DOHH2 (cell line): ENCODE results near the gene DCLRE1C.
"Not testable (repeated sequence)": the region's sequence is repeated elsewhere in the genome, so short reads cannot be mapped to it uniquely, and the experiment has no call there.

Experiments used
- H3F3A ChIP-seq: fragments of 200-600 bp; sonication (generic), shearing (Covaris generic); 2 replicates; pipeline ENCODE4 v1.6.0; 2016; ENCODE audit warnings: antibody characterized with exemption, mild to moderate bottlenecking; ENCODE audit not compliant: control insufficient read depth, insufficient read depth
- H3K27ac ChIP-seq: fragments of 200-600 bp; sonication (generic); 2 replicates; pipeline ENCODE4 v1.5.1; 2014; ENCODE audit warnings: low read depth, mild to moderate bottlenecking, low read length, moderate library complexity
- H3K27me3 ChIP-seq: fragments of 200-600 bp; sonication (generic); 2 replicates; pipeline ENCODE4 v1.6.1; 2014; ENCODE audit warnings: mild to moderate bottlenecking, low read length, mixed read lengths; ENCODE audit not compliant: control insufficient read depth
- H3K36me3 ChIP-seq: fragments of 200-600 bp; sonication (generic); 2 replicates; pipeline ENCODE4 v1.6.1; 2014; ENCODE audit warnings: mild to moderate bottlenecking, low read length, moderate library complexity, mixed read lengths; ENCODE audit not compliant: control insufficient read depth
- H3K4me1 ChIP-seq: fragments of 200-600 bp; sonication (generic); 2 replicates; pipeline ENCODE4 v1.6.1; 2014; ENCODE audit warnings: mild to moderate bottlenecking, low read length, mixed read lengths; ENCODE audit not compliant: control insufficient read depth
- H3K4me2 ChIP-seq: fragments of 200-600 bp; sonication (generic); 2 replicates; pipeline ENCODE4 v1.6.0; 2014; ENCODE audit warnings: mild to moderate bottlenecking, low read length, moderate library complexity
- H3K4me3 ChIP-seq: fragments of 200-600 bp; sonication (generic); 2 replicates; pipeline ENCODE4 v1.5.1; 2014; ENCODE audit warnings: mild to moderate bottlenecking, low read length, mixed read lengths
- H3K79me2 ChIP-seq: fragments of 200-600 bp; sonication (generic); 2 replicates; pipeline ENCODE4 v1.6.1; 2014; ENCODE audit warnings: mild to moderate bottlenecking, low read length, mixed read lengths; ENCODE audit not compliant: control insufficient read depth
- H3K9me2 ChIP-seq: fragments of 200-600 bp; sonication (generic); replicated peaks from 2 replicates; pipeline ENCODE4 v1.6.1; 2014; ENCODE audit warnings: mild to moderate bottlenecking, low read length, mixed read lengths; ENCODE audit not compliant: control insufficient read depth
- H3K9me3 ChIP-seq: fragments of 200-600 bp; sonication (generic); 2 replicates; pipeline ENCODE4 v1.6.1; 2014; ENCODE audit warnings: antibody characterized with exemption, low read length, mixed read lengths; ENCODE audit not compliant: control insufficient read depth, insufficient read depth
- H4K20me1 ChIP-seq: fragments of 200-600 bp; sonication (generic); 2 replicates; pipeline ENCODE4 v1.6.0; 2014; ENCODE audit warnings: low read depth, mild to moderate bottlenecking, antibody characterized with exemption, low read length, moderate library complexity; ENCODE audit not compliant: control insufficient read depth, insufficient read depth
- EZH2phosphoT487 ChIP-seq: fragments of 200-600 bp; sonication (generic); IDR thresholded peaks from 2 replicates; pipeline ENCODE4 v1.6.1; 2017; ENCODE audit warnings: borderline replicate concordance, mild to moderate bottlenecking, antibody characterized with exemption, low read length, moderate library complexity, mixed read lengths
- TF ChIP-seq, protein P1 (sequence below): fragments of 200-600 bp; sonication (generic); IDR thresholded peaks from one replicate; pipeline ENCODE4 v1.5.1; 2014; ENCODE audit warnings: antibody characterized with exemption, mild to moderate bottlenecking, low read depth, low read length; ENCODE audit not compliant: poor library complexity, severe bottlenecking

The DCLRE1C gene

GRCh38 chr10:14945108-14945507 lies 8.8 kb downstream of the DCLRE1C start:
- Histone ChIP-seq H4K20me1 (peaks cover 16% of the 10 kb centered on the region; the same call in 1 of the 2 replicates), H3K4me1 (no peaks in the 10 kb centered on the region; the same call in 1 of the 2 replicates), H3K36me3 (peaks cover 84% of the 10 kb centered on the region), H3K27ac (no peak overlapping the region), H3K9me2 (no peaks in the 10 kb centered on the region), H3F3A (no peaks in the 10 kb centered on the region), H3K9me3 (no peaks in the 10 kb centered on the region), H3K4me3 (no peak overlapping the region), H3K79me2 (peaks cover 74% of the 10 kb centered on the region), H3K4me2 (no peak overlapping the region), H3K27me3 (no peaks in the 10 kb centered on the region)
- TF ChIP-seq, protein P1, sequence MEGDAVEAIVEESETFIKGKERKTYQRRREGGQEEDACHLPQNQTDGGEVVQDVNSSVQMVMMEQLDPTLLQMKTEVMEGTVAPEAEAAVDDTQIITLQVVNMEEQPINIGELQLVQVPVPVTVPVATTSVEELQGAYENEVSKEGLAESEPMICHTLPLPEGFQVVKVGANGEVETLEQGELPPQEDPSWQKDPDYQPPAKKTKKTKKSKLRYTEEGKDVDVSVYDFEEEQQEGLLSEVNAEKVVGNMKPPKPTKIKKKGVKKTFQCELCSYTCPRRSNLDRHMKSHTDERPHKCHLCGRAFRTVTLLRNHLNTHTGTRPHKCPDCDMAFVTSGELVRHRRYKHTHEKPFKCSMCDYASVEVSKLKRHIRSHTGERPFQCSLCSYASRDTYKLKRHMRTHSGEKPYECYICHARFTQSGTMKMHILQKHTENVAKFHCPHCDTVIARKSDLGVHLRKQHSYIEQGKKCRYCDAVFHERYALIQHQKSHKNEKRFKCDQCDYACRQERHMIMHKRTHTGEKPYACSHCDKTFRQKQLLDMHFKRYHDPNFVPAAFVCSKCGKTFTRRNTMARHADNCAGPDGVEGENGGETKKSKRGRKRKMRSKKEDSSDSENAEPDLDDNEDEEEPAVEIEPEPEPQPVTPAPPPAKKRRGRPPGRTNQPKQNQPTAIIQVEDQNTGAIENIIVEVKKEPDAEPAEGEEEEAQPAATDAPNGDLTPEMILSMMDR, result no peak
- TF ChIP-seq EZH2phosphoT487, result no peak

- not testable (repeated sequence) for H3K4me1 ChIP-seq, H3K4me3 ChIP-seq, H3K9me2 ChIP-seq, H3K27me3 ChIP-seq, H3K4me2 ChIP-seq, H3K27ac ChIP-seq, H3F3A ChIP-seq, H3K9me3 ChIP-seq, H4K20me1 ChIP-seq
- Histone ChIP-seq H3K36me3 (peaks cover 78% of the 10 kb centered on the region), H3K79me2 (peaks cover 66% of the 10 kb centered on the region)
Measured at GRCh38 chr10:14942950-14943338, 11.0 kb downstream of the DCLRE1C start.

GRCh38 chr10:14942147-14942949 lies 11.5 kb downstream of the DCLRE1C start:
- not testable (repeated sequence) for H3K9me3 ChIP-seq, H4K20me1 ChIP-seq, H3K4me1 ChIP-seq, H3K27me3 ChIP-seq, H3K27ac ChIP-seq, H3K4me3 ChIP-seq, H3K9me2 ChIP-seq, H3F3A ChIP-seq, H3K4me2 ChIP-seq
- Histone ChIP-seq H3K36me3 (peaks cover 74% of the 10 kb centered on the region), H3K79me2 (peaks cover 62% of the 10 kb centered on the region)

- H3K9me3 ChIP-seq, H3K27ac ChIP-seq, H3K4me3 ChIP-seq, H3K4me1 ChIP-seq, H3K27me3 ChIP-seq, H3K4me2 ChIP-seq, H3K9me2 ChIP-seq, H4K20me1 ChIP-seq, H3F3A ChIP-seq: not testable (repeated sequence)
- H3K79me2 ChIP-seq, result peaks cover 41% of the 10 kb centered on the region
- H3K36me3 ChIP-seq, result peaks cover 75% of the 10 kb centered on the region
Measured at GRCh38 chr10:14938971-14939370, 14.9 kb downstream of the DCLRE1C start.

DNA sequence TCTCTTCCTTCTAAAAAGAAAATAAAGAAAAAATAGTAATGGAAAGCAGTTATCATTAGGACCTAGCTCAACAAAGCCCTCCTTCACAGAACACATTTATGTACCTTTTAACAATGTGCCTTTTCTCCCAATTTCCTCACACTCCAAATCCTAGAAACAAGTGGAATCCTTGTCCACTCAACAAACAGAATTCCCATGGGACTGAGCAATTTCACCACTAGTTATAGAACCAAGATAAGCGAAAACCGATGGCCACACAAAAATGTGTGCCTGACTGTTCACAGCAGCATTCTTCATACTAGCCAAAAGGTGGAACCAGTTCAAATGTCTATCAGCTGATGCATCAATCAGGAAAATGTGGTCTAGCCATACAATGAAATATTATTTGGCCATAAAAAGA lies 17.3 kb downstream of the DCLRE1C start:
- no peaks in the 10 kb centered on the region for H3K9me3 ChIP-seq
- H3F3A ChIP-seq, result no peaks in the 10 kb centered on the region
- H4K20me1 ChIP-seq, result no peaks in the 10 kb centered on the region; the same call in 1 of the 2 replicates
- no peaks in the 10 kb centered on the region for H3K9me2 ChIP-seq
- H3K4me2 ChIP-seq, result no peak overlapping the region
- no peaks in the 10 kb centered on the region for H3K4me1 ChIP-seq
- no peaks in the 10 kb centered on the region for H3K27me3 ChIP-seq
- H3K36me3 ChIP-seq, result peaks cover 73% of the 10 kb centered on the region
- H3K79me2 ChIP-seq, result peaks cover 27% of the 10 kb centered on the region
- TF ChIP-seq EZH2phosphoT487, result no peak
- TF ChIP-seq, protein P1, result no peak
- H3K27ac ChIP-seq, result no peak overlapping the region
- no peak overlapping the region for H3K4me3 ChIP-seq
